GM19455 (cell line): ENCODE measurements around the gene DCUN1D1.
"Not testable (repeated sequence)": the region's sequence is repeated elsewhere in the genome, so short reads cannot be mapped to it uniquely, and the experiment has no call there.

Experiments
- ATAC-seq: cut with Tn5 transposase; IDR thresholded peaks from one replicate; pipeline ENCODE4 v1.9.1; 2021; ENCODE audit not compliant: unreplicated experiment

Gene DCUN1D1

GRCh38 chr3:182980204-182981037 is at the start of gene DCUN1D1:
DCUN1D1 (minus strand) TSS chr3:182980538; CDS start chr3:182980489, 49 bp downstream.
- peak; percentile 94 for ATAC-seq

- no peak for ATAC-seq
Measured at GRCh38 chr3:183028416-183028815, 48.1 kb upstream of the DCUN1D1 start.

GRCh38 chr3:183027276-183027675 is 46.9 kb upstream of the DCUN1D1 start:
- no peak for ATAC-seq

GRCh38 chr3:183022936-183023516 is 42.7 kb upstream of the DCUN1D1 start:
- no peak for ATAC-seq

GRCh38 chr3:183018421-183019192 is 38.3 kb upstream of the DCUN1D1 start:
- ATAC-seq: no peak

GRCh38 chr3:183015185-183015584 is 34.8 kb upstream of the DCUN1D1 start:
- no peak for ATAC-seq

- no peak for ATAC-seq
Measured at GRCh38 chr3:183013856-183014255, 33.5 kb upstream of the DCUN1D1 start.

- no peak for ATAC-seq
Measured at GRCh38 chr3:183013074-183013473, 32.7 kb upstream of the DCUN1D1 start.

- no peak for ATAC-seq
Measured at GRCh38 chr3:183008800-183009199, 28.5 kb upstream of the DCUN1D1 start.

- ATAC-seq: no peak
Measured at GRCh38 chr3:183008303-183008702, 28.0 kb upstream of the DCUN1D1 start.

GRCh38 chr3:183006396-183007002 is 26.2 kb upstream of the DCUN1D1 start:
- ATAC-seq: no peak

GRCh38 chr3:182999767-183000166 is 19.4 kb upstream of the DCUN1D1 start:
- ATAC-seq: no peak

GRCh38 chr3:182993486-182994201 is 13.3 kb upstream of the DCUN1D1 start:
- not testable (repeated sequence) for ATAC-seq

- ATAC-seq: no peak
Measured at GRCh38 chr3:182989566-182989965, 9.2 kb upstream of the DCUN1D1 start.

GRCh38 chr3:182986021-182986420 is 5.7 kb upstream of the DCUN1D1 start:
- no peak for ATAC-seq

GRCh38 chr3:182983876-182984275 is 3.5 kb upstream of the DCUN1D1 start:
- ATAC-seq: no peak

GRCh38 chr3:182981038-182981380 is 671 bp upstream of the DCUN1D1 start:
- no peak for ATAC-seq

GRCh38 chr3:182979674-182980191 is 605 bp downstream of the DCUN1D1 start:
- ATAC-seq: peak; percentile 11

GRCh38 chr3:182979103-182979673 is 1.1 kb downstream of the DCUN1D1 start:
- ATAC-seq: no peak

GRCh38 chr3:182978387-182978786 is 2.0 kb downstream of the DCUN1D1 start:
- no peak for ATAC-seq
